ENCODE data around the gene SYT17.

SYT17 gene

GRCh38 chr16:19241512-19241911 is 73.5 kb downstream of the SYT17 start:
- no peak for TF ChIP-seq CTCF (IDR thresholded peaks at IDR 0.05; ENCODE audit: low read depth, low read length, missing control alignments)
- DNase-seq (ENCODE audit: low read depth), result no peak
- no peak overlapping the region for H3K4me3 ChIP-seq (ENCODE audit: low read depth, low read length)

GRCh38 chr16:19242186-19242585 is 74.1 kb downstream of the SYT17 start:
- TF ChIP-seq CTCF (IDR thresholded peaks at IDR 0.05; ENCODE audit: low read depth, low read length, missing control alignments), result no peak
- no peak for DNase-seq (ENCODE audit: low read depth)
- no peak overlapping the region for H3K4me3 ChIP-seq (ENCODE audit: low read depth, low read length)

GRCh38 chr16:19242987-19243575 is 75.0 kb downstream of the SYT17 start:
- no peak overlapping the region for H3K4me3 ChIP-seq (ENCODE audit: low read depth, low read length)
- peak; percentile 12 for TF ChIP-seq CTCF (IDR thresholded peaks at IDR 0.05; ENCODE audit: low read depth, low read length, missing control alignments)
- DNase-seq (ENCODE audit: low read depth), result no peak

- DNase-seq (ENCODE audit: low read depth), result no peak
- no peak for TF ChIP-seq CTCF (IDR thresholded peaks at IDR 0.05; ENCODE audit: low read depth, low read length, missing control alignments)
- H3K4me3 ChIP-seq (ENCODE audit: low read depth, low read length), result no peak overlapping the region
Observed at GRCh38 chr16:19245326-19245925, 77.4 kb downstream of the SYT17 start.

DNA sequence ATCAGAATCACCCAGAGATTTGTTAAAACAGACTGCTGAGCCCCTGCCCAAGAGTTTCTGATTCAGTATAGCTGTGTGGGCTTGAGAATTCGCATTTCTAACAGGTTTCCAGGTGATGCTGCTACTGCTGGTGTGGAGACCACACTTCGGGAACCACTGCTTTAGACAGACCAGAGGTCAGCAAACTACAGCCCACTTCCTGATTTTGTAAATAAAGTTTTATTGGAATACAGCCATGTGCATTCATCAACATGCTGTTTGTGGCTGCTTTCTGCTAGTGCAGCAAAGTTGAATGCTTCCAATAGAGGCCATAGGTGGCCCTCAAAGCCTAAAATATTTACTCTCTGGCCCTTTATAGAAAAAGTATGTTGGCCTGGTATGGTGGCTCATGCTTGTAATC is 84.9 kb downstream of the SYT17 start:
- H3K4me3 ChIP-seq (ENCODE audit: low read depth, low read length), result no peak overlapping the region
- TF ChIP-seq CTCF (IDR thresholded peaks at IDR 0.05; ENCODE audit: low read depth, low read length, missing control alignments), result no peak
- DNase-seq (ENCODE audit: low read depth), result no peak

- DNase-seq (ENCODE audit: low read depth), result no peak
- TF ChIP-seq CTCF (IDR thresholded peaks at IDR 0.05; ENCODE audit: low read depth, low read length, missing control alignments), result no peak
Observed at GRCh38 chr16:19254611-19255010, 86.6 kb downstream of the SYT17 start.

DNA sequence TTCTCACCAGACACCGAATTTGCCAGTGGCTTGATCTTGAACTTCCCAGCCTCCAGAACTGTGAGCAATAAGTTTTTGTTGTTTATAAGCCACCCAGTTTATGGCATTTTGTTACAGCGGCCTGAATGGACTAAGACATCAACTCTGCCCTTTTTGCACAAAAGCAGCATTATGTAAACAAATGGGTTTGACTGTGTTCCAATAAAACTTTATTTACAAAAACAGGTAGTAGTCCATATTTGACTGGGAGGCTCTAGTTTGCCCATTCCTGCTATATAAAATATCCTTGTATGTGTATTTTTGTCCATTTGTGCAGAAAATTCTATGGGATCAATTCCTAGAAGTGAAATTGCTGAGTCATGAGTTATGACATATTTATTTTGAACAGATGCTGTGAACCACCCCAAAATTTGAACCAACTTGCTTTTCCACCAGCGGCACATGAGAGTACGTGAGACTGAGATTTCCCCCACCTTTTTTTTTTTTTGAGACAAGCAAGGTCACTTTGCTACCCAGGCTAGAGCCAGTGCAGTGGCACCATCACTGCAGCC is 96.2 kb downstream of the SYT17 start:
- DNase-seq (ENCODE audit: low read depth), result no peak
- no peak for TF ChIP-seq CTCF (IDR thresholded peaks at IDR 0.05; ENCODE audit: low read depth, low read length, missing control alignments)

More at GRCh38 chr16:19254611-19255010, 86.6 kb downstream of the SYT17 start:
- H3K4me3 ChIP-seq (ENCODE audit: low read depth, low read length), result no peak overlapping the region

More for the DNA sequence above, 96.2 kb downstream of the SYT17 start:
- no peak overlapping the region for H3K4me3 ChIP-seq (ENCODE audit: low read depth, low read length)

Data from GM12864 (cell line).